DND-41 (cell line): Measurements from ENCODE around the gene MYL6B.

Experiments used
- ATAC-seq: fragments of 200-7000 bp; cut with Tn5 transposase; 3 replicates; pipeline ENCODE4 v1.9.1; 2021; ENCODE audit warnings: low read depth; ENCODE audit not compliant: insufficient read depth
- DNase-seq: peaks from one replicate; pipeline ENCODE4 v3.0.0-alpha.2; 2020
- H2AFZ ChIP-seq: 2 replicates; pipeline ENCODE4 v1.6.0; 2012; ENCODE audit warnings: low read depth, low read length
- H3K27ac ChIP-seq: 2 replicates; pipeline ENCODE4 v1.5.1; 2012; ENCODE audit warnings: low read length, inconsistent platforms
- H3K27me3 ChIP-seq: fragments of 200-600 bp; sonication (generic); 2 replicates; pipeline ENCODE4 v1.6.0; 2012; ENCODE audit warnings: low read length, mild to moderate bottlenecking, inconsistent platforms; ENCODE audit not compliant: insufficient read depth, poor library complexity
- H3K36me3 ChIP-seq: 2 replicates; pipeline ENCODE4 v1.5.1; 2012; ENCODE audit warnings: low read length, inconsistent platforms; ENCODE audit not compliant: insufficient read depth
- H3K4me1 ChIP-seq: 2 replicates; pipeline ENCODE4 v1.5.1; 2012; ENCODE audit warnings: mild to moderate bottlenecking, low read length; ENCODE audit not compliant: insufficient read depth
- H3K4me2 ChIP-seq: 2 replicates; pipeline ENCODE4 v1.6.0; 2012; ENCODE audit warnings: mild to moderate bottlenecking, moderate library complexity, low read length, inconsistent platforms; ENCODE audit not compliant: insufficient read depth
- H3K4me3 ChIP-seq, 2 experiments: fragments of 200-600 bp in 1 of 2; shearing (Covaris generic) in 1 of 2; 2 replicates each; pipeline ENCODE4 v1.5.1; 2012 to 2016; ENCODE audit warnings: inconsistent platforms in 2 of 2, low read length in 2 of 2, mild to moderate bottlenecking in 2 of 2, low read depth in 1 of 2, moderate library complexity in 1 of 2
- H3K79me2 ChIP-seq: 2 replicates; pipeline ENCODE4 v1.6.0; 2012; ENCODE audit warnings: low read length, inconsistent platforms; ENCODE audit not compliant: insufficient read depth
- H3K9ac ChIP-seq: 2 replicates; pipeline ENCODE4 v1.6.0; 2012; ENCODE audit warnings: low read depth, mild to moderate bottlenecking, inconsistent platforms, low read length, moderate library complexity
- H3K9me3 ChIP-seq: 2 replicates; pipeline ENCODE4 v1.5.1; 2012; ENCODE audit warnings: low read length, moderate library complexity, mild to moderate bottlenecking, inconsistent platforms; ENCODE audit not compliant: insufficient read depth, severe bottlenecking
- H4K20me1 ChIP-seq: 2 replicates; pipeline ENCODE4 v1.6.0; 2012; ENCODE audit warnings: low read length; ENCODE audit not compliant: insufficient read depth
- CTCF ChIP-seq: IDR thresholded peaks from 2 replicates; pipeline ENCODE4 v1.5.1; 2012; ENCODE audit warnings: borderline replicate concordance, low read length, moderate library complexity, mild to moderate bottlenecking; ENCODE audit not compliant: poor library complexity, severe bottlenecking; ENCODE audit errors: extremely low read depth
- EZH2 ChIP-seq: IDR thresholded peaks from 3 replicates; pipeline ENCODE4 v1.6.1; 2012; ENCODE audit warnings: borderline replicate concordance, low read depth, mild to moderate bottlenecking, moderate library complexity, low read length, inconsistent platforms; ENCODE audit not compliant: severe bottlenecking

Gene MYL6B

GRCh38 chr12:56189918-56190694 is 37.7 kb downstream of the MYL6B start:
- H3K27me3 ChIP-seq: no peaks in the 10 kb centered on the region
- H3K79me2 ChIP-seq: peaks cover 52% of the 10 kb centered on the region
- H3K4me2 ChIP-seq: peak overlapping the region; percentile 93
- TF ChIP-seq CTCF: no peak
- no peaks in the 10 kb centered on the region for H3K9me3 ChIP-seq
- DNase-seq (peak; percentile 89), ATAC-seq (peak; percentile 52)
- H4K20me1 ChIP-seq: peaks cover 13% of the 10 kb centered on the region
- H3K36me3 ChIP-seq: peaks cover 29% of the 10 kb centered on the region
- peaks cover 49% of the 10 kb centered on the region for H3K4me1 ChIP-seq
- H3K27ac ChIP-seq: peak overlapping the region; percentile 95
- peak overlapping the region; percentile 99 for H2AFZ ChIP-seq
- H3K4me3 ChIP-seq: peak overlapping the region; percentile 94 to 95
- peak overlapping the region; percentile 79 for H3K9ac ChIP-seq

- H3K27me3 ChIP-seq: no peaks in the 10 kb centered on the region
Measured at GRCh38 chr12:56190695-56191155, 38.3 kb downstream of the MYL6B start.

DNA sequence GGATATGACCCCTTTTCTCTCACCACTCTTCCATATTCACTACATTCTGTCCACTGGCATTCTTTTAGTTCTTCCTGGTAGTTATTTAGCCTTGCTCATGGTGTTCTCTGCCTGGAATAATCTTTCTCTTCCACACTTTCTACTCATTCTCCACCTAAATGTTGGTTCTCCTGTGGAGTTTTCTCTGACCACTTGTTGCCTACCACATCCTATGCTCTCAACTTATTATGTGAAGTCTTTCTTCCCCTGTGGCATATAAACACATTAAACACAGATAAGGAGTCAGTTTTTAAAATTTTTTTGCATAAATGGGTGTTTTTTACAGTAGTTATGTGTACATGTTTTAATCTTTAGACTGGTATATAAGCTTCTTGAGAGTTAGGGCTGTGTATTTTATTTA is 40.2 kb downstream of the MYL6B start:
- no peak for TF ChIP-seq CTCF
- no peak for TF ChIP-seq EZH2
- Histone ChIP-seq H3K4me2 (no peak overlapping the region), H4K20me1 (peaks cover 9% of the 10 kb centered on the region), H3K79me2 (peaks cover 33% of the 10 kb centered on the region), H3K36me3 (peaks cover 5% of the 10 kb centered on the region; the same call in 1 of the 2 replicates), H3K4me3 (no peak overlapping the region), H3K9me3 (no peaks in the 10 kb centered on the region), H2AFZ (peak overlapping the region; percentile 44), H3K9ac (no peak overlapping the region), H3K27ac (no peak overlapping the region), H3K4me1 (peaks cover 37% of the 10 kb centered on the region), H3K27me3 (no peaks in the 10 kb centered on the region)
- ATAC-seq (no peak), DNase-seq (no peak)

More at GRCh38 chr12:56190695-56191155, 38.3 kb downstream of the MYL6B start:
- peak overlapping the region; percentile 95 for H3K27ac ChIP-seq
- peak overlapping the region; percentile 94 to 95; a peak in 3 of 4 replicates for H3K4me3 ChIP-seq
- no peak for DNase-seq
- H3K4me2 ChIP-seq: peak overlapping the region; percentile 93
- peaks cover 49% of the 10 kb centered on the region for H3K4me1 ChIP-seq
- peaks cover 22% of the 10 kb centered on the region for H3K36me3 ChIP-seq
- peaks cover 13% of the 10 kb centered on the region for H4K20me1 ChIP-seq
- peak overlapping the region; percentile 79 for H3K9ac ChIP-seq
- peaks cover 49% of the 10 kb centered on the region for H3K79me2 ChIP-seq
- no peak for TF ChIP-seq EZH2
- TF ChIP-seq CTCF: no peak
- peak overlapping the region; percentile 99 for H2AFZ ChIP-seq
- ATAC-seq: no peak
- H3K9me3 ChIP-seq: no peaks in the 10 kb centered on the region
